ENCODE measurements around the gene CEP95. TPM values are rescaled to one million over a fixed set of nuclear protein-coding genes. Genes with fewer than 3 reads are reported as not detected.

Gene CEP95
- total RNA-seq, 5 donors from 2014 or later (not counting 1 experiment from before 2014, with no cell fraction given), result 77.0 to 168 (median 91.9) TPM

- Histone ChIP-seq H3K27ac (ENCODE audit: low read length) (peak overlapping the region; percentile 99), H3K9me3 (no peaks in the 10 kb centered on the region), H3K4me1 (ENCODE audit: control insufficient read depth in 1 of 2, extremely low read depth in 1 of 2, insufficient read depth in 2 of 2, low read length in 2 of 2) (peaks cover 23 to 24% of the 10 kb centered on the region in 2 experiments), H3K4me3 (ENCODE audit: control insufficient read depth in 1 of 2, extremely low read depth in 1 of 2, low read length in 1 of 2) (no peak overlapping the region), H3K36me3 (ENCODE audit: control insufficient read depth in 2 of 2, extremely low read depth in 1 of 2, insufficient read depth in 1 of 2, low read length in 1 of 2) (peaks cover 6 to 74% of the 10 kb centered on the region in 2 donors), H3K27me3 (replicated peaks in 1 of 2; ENCODE audit: control insufficient read depth in 2 of 2, extremely low read depth in 1 of 2, insufficient read depth in 2 of 2, low read length in 1 of 2) (no peaks in the 10 kb centered on the region)
- H3K9me3 Mint-ChIP-seq, result no peaks in the 10 kb centered on the region
- H3K4me1 Mint-ChIP-seq, result peaks cover 83 to 97% (median 85%) of the 10 kb centered on the region in 3 donors
- peak overlapping the region; percentile 61 to 68 for H3K27ac Mint-ChIP-seq
- peak overlapping the region in 1 of 3 donors; percentile 100 for H3K4me3 Mint-ChIP-seq
- ChIA-PET POLR2A (interaction anchor here in 1 of 2 donors (0.5 kb wide), 1 partner anchor 481 kb away, joined by 7 read pairs; the partner anchor contains the start of gene ICAM2), CTCF (interaction anchor here in 1 of 2 donors (0.5 kb wide), 1 partner anchor 163 kb away, joined by 4 read pairs; no protein-coding TSS in a partner anchor)
- H3K27me3 Mint-ChIP-seq, result no peaks in the 10 kb centered on the region
- whole genome bisulfite sequencing (ENCODE audit: insufficient coverage), result 96% methylated on average over 5 of the region's 11 CpGs
- no peak for ATAC-seq (replicated peaks in 1 of 4)
- H3K36me3 Mint-ChIP-seq, result peaks cover 66% of the 10 kb centered on the region
- peak in 2 of 35 experiments; percentile 21 to 47 for DNase-seq
Measured at GRCh38 chr17:64500862-64501765, 5.7 kb upstream of the CEP95 start.

GRCh38 chr17:64502021-64502420 is 4.8 kb upstream of the CEP95 start:
- Mint-ChIP-seq H3K9me3 (no peaks in the 10 kb centered on the region), H3K36me3 (peaks cover 66% of the 10 kb centered on the region), H3K27me3 (no peaks in the 10 kb centered on the region), H3K27ac (peak overlapping the region; percentile 61 to 68), H3K4me3 (peak overlapping the region in 2 of 3 donors; percentile 5 to 100), H3K4me1 (peaks cover 77 to 88% (median 78%) of the 10 kb centered on the region in 3 donors)
- H3K4me1 ChIP-seq (ENCODE audit: control insufficient read depth in 1 of 2, extremely low read depth in 1 of 2, insufficient read depth in 2 of 2, low read length in 2 of 2), result peaks cover 18 to 22% of the 10 kb centered on the region in 2 experiments
- POLR2A ChIA-PET, result interaction anchor here in 1 of 2 donors (0.6 to 0.8 kb wide), 3 partner anchors 8 to 18 kb away, joined by 3 to 4 read pairs (median 3); no protein-coding TSS in a partner anchor
- DNase-seq (peak in 1 of 35 experiments; percentile 33), ATAC-seq (replicated peaks in 1 of 4) (no peak)
- WGBS (ENCODE audit: insufficient coverage), result 57% methylated on average over 2 of the region's 3 CpGs
- H3K36me3 ChIP-seq (ENCODE audit: control insufficient read depth in 2 of 2, extremely low read depth in 1 of 2, insufficient read depth in 1 of 2, low read length in 1 of 2), result peaks cover 6 to 74% of the 10 kb centered on the region in 2 donors
- no peak overlapping the region for H3K4me3 ChIP-seq (ENCODE audit: control insufficient read depth in 1 of 2, extremely low read depth in 1 of 2, low read length in 1 of 2)
- CTCF ChIA-PET, result no interaction called here
- H3K9me3 ChIP-seq, result no peaks in the 10 kb centered on the region
- no peaks in the 10 kb centered on the region for H3K27me3 ChIP-seq (replicated peaks in 1 of 2; ENCODE audit: control insufficient read depth in 2 of 2, extremely low read depth in 1 of 2, insufficient read depth in 2 of 2, low read length in 1 of 2)
- H3K27ac ChIP-seq (ENCODE audit: low read length), result peak overlapping the region; percentile 99

GRCh38 chr17:64502809-64503208 is 4.0 kb upstream of the CEP95 start:
- H3K4me3 ChIP-seq (ENCODE audit: control insufficient read depth in 1 of 2, extremely low read depth in 1 of 2, low read length in 1 of 2), result no peak overlapping the region
- ChIA-PET CTCF (no interaction called here), POLR2A (interaction anchor here in 1 of 2 donors (0.6 to 0.8 kb wide), 2 partner anchors 7 to 17 kb away, joined by 3 to 4 read pairs; no protein-coding TSS in a partner anchor)
- H3K4me1 ChIP-seq (ENCODE audit: control insufficient read depth in 1 of 2, extremely low read depth in 1 of 2, insufficient read depth in 2 of 2, low read length in 2 of 2), result peaks cover 13 to 23% of the 10 kb centered on the region in 2 experiments
- peak overlapping the region; percentile 19 to 100 (median 49) for H3K4me3 Mint-ChIP-seq
- H3K36me3 ChIP-seq (ENCODE audit: control insufficient read depth in 2 of 2, extremely low read depth in 1 of 2, insufficient read depth in 1 of 2, low read length in 1 of 2), result peaks cover 6 to 73% of the 10 kb centered on the region in 2 donors
- H3K4me1 Mint-ChIP-seq, result peaks cover 74 to 87% (median 75%) of the 10 kb centered on the region in 3 donors
- H3K36me3 Mint-ChIP-seq, result peaks cover 66% of the 10 kb centered on the region
- H3K27ac ChIP-seq (ENCODE audit: low read length), result peak overlapping the region; percentile 99
- no peaks in the 10 kb centered on the region for H3K9me3 Mint-ChIP-seq
- no peaks in the 10 kb centered on the region for H3K27me3 Mint-ChIP-seq
- WGBS (ENCODE audit: insufficient coverage), result no CpG with 5 or more reads among the region's 2 CpGs
- ATAC-seq (replicated peaks in 1 of 4) (no peak), DNase-seq (peak in 1 of 35 experiments; percentile 21)
- no peaks in the 10 kb centered on the region for H3K27me3 ChIP-seq (replicated peaks in 1 of 2; ENCODE audit: control insufficient read depth in 2 of 2, extremely low read depth in 1 of 2, insufficient read depth in 2 of 2, low read length in 1 of 2)
- H3K27ac Mint-ChIP-seq, result peak overlapping the region; percentile 53 to 61
- H3K9me3 ChIP-seq, result no peaks in the 10 kb centered on the region

GRCh38 chr17:64503341-64503740 is 3.4 kb upstream of the CEP95 start:
- Mint-ChIP-seq H3K9me3 (no peaks in the 10 kb centered on the region), H3K27me3 (no peaks in the 10 kb centered on the region)
- WGBS (ENCODE audit: insufficient coverage), result 80% methylated on average over 5 of the region's 5 CpGs

GRCh38 chr17:64503821-64504768 is 2.7 kb upstream of the CEP95 start:
- ChIA-PET CTCF (interaction anchor here in 1 of 2 donors (0.5 to 1.6 kb wide), 2 partner anchors 12 to 510 kb away, joined by 5 to 8 read pairs; no protein-coding TSS in a partner anchor), POLR2A (interaction anchor here in 1 of 2 donors (0.5 to 1.4 kb wide), 2 partner anchors 9 to 55 kb away, joined by 3 to 4 read pairs; no protein-coding TSS in a partner anchor)
- Mint-ChIP-seq H3K9me3 (no peaks in the 10 kb centered on the region), H3K4me3 (peak overlapping the region; percentile 97 to 100 (median 100)), H3K27ac (peak overlapping the region; percentile 99 to 100), H3K4me1 (peaks cover 72 to 87% (median 74%) of the 10 kb centered on the region in 3 donors), H3K36me3 (peaks cover 69% of the 10 kb centered on the region), H3K27me3 (no peaks in the 10 kb centered on the region)
- H3K36me3 ChIP-seq (ENCODE audit: control insufficient read depth in 2 of 2, extremely low read depth in 1 of 2, insufficient read depth in 1 of 2, low read length in 1 of 2), result peaks cover 6 to 64% of the 10 kb centered on the region in 2 donors
- DNase-seq (peak in 1 of 35 experiments; percentile 32), ATAC-seq (replicated peaks in 1 of 4) (no peak)
- H3K4me3 ChIP-seq (ENCODE audit: control insufficient read depth in 1 of 2, extremely low read depth in 1 of 2, low read length in 1 of 2), result peak overlapping the region; percentile 91 to 98
- H3K9me3 ChIP-seq, result no peaks in the 10 kb centered on the region
- 21% methylated on average over 5 of the region's 7 CpGs for WGBS (ENCODE audit: insufficient coverage)
- H3K27me3 ChIP-seq (replicated peaks in 1 of 2; ENCODE audit: control insufficient read depth in 2 of 2, extremely low read depth in 1 of 2, insufficient read depth in 2 of 2, low read length in 1 of 2), result no peaks in the 10 kb centered on the region
- peaks cover 14 to 32% of the 10 kb centered on the region in 2 experiments for H3K4me1 ChIP-seq (ENCODE audit: control insufficient read depth in 1 of 2, extremely low read depth in 1 of 2, insufficient read depth in 2 of 2, low read length in 2 of 2)
- peak overlapping the region; percentile 99 for H3K27ac ChIP-seq (ENCODE audit: low read length)

More at GRCh38 chr17:64503341-64503740, 3.4 kb upstream of the CEP95 start:
- POLR2A ChIA-PET, result interaction anchor here in 1 of 2 donors (0.5 to 1.4 kb wide), 2 partner anchors 8 to 54 kb away, joined by 3 to 4 read pairs; no protein-coding TSS in a partner anchor
- Mint-ChIP-seq H3K4me3 (peak overlapping the region; percentile 19 to 100 (median 49)), H3K36me3 (peaks cover 67% of the 10 kb centered on the region), H3K4me1 (peaks cover 73 to 87% (median 75%) of the 10 kb centered on the region in 3 donors), H3K27ac (peak overlapping the region in 1 of 2 donors; percentile 53)
- no peaks in the 10 kb centered on the region for H3K27me3 ChIP-seq (replicated peaks in 1 of 2; ENCODE audit: control insufficient read depth in 2 of 2, extremely low read depth in 1 of 2, insufficient read depth in 2 of 2, low read length in 1 of 2)
- CTCF ChIA-PET, result no interaction called here
- peak in 1 of 35 experiments; percentile 30 for DNase-seq
- no peaks in the 10 kb centered on the region for H3K9me3 ChIP-seq
- H3K4me3 ChIP-seq (ENCODE audit: control insufficient read depth in 1 of 2, extremely low read depth in 1 of 2, low read length in 1 of 2), result no peak overlapping the region
- peaks cover 6 to 68% of the 10 kb centered on the region in 2 donors for H3K36me3 ChIP-seq (ENCODE audit: control insufficient read depth in 2 of 2, extremely low read depth in 1 of 2, insufficient read depth in 1 of 2, low read length in 1 of 2)
- peak overlapping the region; percentile 99 for H3K27ac ChIP-seq (ENCODE audit: low read length)
- no peak for ATAC-seq (replicated peaks in 1 of 4)
- H3K4me1 ChIP-seq (ENCODE audit: control insufficient read depth in 1 of 2, extremely low read depth in 1 of 2, insufficient read depth in 2 of 2, low read length in 2 of 2), result peaks cover 13 to 26% of the 10 kb centered on the region in 2 experiments

Measured in T-cell (primary cell).